NCI-H1105 treated with DMSO at 0.1 percent for 48 hours (cell line): ENCODE data around the gene FAM110A.
"Not testable (repeated sequence)": the region's sequence is repeated elsewhere in the genome, so short reads cannot be mapped to it uniquely, and the experiment has no call there.

Experiments used
- DNase-seq: peaks from one replicate; lab custom pipeline; 2025; lab: John Stamatoyannopoulos, UW

Gene FAM110A

GRCh38 chr20:844473-845225 is 11.1 kb downstream of the FAM110A start:
- peak; percentile 93 for DNase-seq

GRCh38 chr20:845226-845868 is 11.8 kb downstream of the FAM110A start:
- DNase-seq, result no peak

- DNase-seq, result no peak
Measured at GRCh38 chr20:845941-846893, 12.7 kb downstream of the FAM110A start.

DNA sequence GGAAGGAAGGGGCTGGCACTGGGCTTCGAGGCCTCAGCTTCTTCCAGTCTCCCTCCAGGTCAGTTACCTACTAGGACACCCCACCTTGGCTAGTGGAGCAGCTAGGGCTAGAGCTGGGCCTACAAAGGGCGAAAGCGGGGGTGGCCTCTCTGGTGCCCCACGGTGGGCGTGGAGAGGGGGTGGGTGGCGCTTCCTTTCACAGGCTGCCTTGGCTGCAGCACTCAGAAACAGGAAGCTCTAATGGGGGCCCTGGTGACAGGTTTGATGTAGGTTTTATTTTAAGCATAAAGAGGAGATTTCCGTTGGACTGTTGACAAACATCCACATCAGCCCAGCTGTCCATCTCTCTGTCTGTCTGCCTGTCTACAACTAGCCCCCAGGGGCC is 13.4 kb downstream of the FAM110A start:
- DNase-seq, result no peak

- DNase-seq, result no peak
Measured at GRCh38 chr20:848193-848592, 14.7 kb downstream of the FAM110A start.

- DNase-seq, result not testable (repeated sequence)
Measured at GRCh38 chr20:848731-849130, 15.2 kb downstream of the FAM110A start.

DNA sequence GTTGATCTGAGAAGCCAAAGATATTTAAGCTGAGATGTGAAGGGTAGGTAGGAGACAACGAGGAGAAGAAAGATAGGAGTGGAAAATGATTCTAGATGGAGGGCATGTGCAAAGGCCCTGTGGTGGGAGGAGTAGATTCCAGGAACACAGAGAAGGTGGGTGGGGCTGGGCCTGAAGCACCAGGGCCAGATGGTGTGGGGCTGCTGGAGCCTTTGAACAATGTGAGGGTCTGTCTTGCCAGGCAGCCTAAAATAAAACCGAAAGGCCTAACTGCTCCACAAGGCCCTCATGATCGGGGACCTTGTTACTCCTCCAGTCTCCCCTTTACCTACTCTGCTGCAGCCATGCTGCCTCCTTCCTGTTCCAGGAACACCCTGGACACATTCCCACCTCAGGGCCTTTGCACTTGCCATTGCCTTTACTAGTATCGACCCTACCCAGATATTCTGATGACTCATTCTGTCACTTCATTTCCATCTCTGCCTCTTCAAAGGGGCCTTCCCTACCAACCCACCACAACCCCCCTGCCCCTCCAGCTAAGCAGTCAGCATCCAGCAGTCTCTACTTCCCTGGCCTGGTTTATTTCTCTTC is 20.0 kb downstream of the FAM110A start:
- DNase-seq, result no peak

DNA sequence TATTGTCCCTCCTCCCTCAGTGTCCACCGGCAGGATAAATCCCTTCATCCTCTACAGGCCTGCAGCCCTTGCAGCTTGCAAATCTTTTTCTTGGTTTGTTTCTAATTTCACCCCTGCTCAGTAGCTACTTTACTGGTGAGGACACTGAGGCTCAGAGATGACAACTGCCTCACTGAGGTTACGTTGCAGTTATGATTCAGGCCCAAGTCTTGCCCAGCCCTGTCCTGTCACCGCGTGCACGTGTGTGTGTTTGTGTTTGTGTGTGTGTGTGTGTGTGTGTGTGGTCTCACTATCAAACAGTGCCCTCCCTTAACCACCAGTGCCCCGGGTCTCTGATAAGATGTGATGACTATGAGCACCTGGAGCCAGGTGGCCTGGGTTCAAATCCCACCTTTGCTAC is 21.1 kb downstream of the FAM110A start:
- no peak for DNase-seq

- DNase-seq, result no peak
Measured at GRCh38 chr20:855466-856360, 22.2 kb downstream of the FAM110A start.

GRCh38 chr20:856361-856775 is 22.9 kb downstream of the FAM110A start:
- no peak for DNase-seq

DNA sequence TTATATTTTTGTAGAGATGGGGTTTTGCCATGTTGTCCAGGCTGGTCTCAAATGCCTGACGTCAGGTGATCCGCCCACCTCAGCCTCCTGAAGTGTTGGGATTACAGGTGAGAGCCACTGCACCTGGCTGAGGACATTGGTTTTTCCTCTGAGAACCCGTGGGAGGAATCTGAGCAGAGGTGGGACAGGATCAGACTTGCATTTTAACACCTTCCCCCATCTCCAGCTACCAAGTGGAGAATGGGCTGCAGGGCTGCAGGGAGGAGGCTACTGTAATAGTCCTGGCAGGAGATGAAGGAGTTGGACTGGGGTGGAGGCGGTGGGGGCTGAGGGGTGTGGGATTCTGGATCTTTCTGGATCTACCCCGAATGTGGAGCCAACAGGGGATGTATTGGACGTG is 24.5 kb downstream of the FAM110A start:
- DNase-seq, result no peak

- no peak for DNase-seq
Measured at GRCh38 chr20:859751-860231, 26.3 kb downstream of the FAM110A start.

- DNase-seq, result no peak
Measured at GRCh38 chr20:860891-861290, 27.4 kb downstream of the FAM110A start.

- no peak for DNase-seq
Measured at GRCh38 chr20:865440-865839, 31.9 kb downstream of the FAM110A start.

DNA sequence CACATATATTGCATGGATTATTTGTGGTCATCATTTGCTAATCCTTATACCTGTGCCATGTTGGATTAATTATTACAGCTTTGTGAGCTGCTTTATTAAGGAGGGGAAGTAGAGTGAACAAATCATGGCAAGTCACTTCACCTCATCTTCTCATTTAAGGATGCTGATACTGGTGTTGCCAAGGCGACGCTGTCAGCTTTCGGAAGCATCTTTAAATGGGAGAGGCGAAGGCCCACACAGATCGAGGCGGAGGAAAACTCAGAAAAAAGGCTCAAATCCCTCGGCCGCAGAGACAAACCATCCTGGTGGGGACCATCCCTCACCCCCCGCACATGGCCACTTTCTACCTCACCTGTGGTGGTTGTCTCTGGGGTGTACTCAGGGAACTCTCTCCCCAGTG is 34.8 kb downstream of the FAM110A start:
- DNase-seq, result no peak

GRCh38 chr20:869606-870005 is 36.1 kb downstream of the FAM110A start:
- no peak for DNase-seq

DNA sequence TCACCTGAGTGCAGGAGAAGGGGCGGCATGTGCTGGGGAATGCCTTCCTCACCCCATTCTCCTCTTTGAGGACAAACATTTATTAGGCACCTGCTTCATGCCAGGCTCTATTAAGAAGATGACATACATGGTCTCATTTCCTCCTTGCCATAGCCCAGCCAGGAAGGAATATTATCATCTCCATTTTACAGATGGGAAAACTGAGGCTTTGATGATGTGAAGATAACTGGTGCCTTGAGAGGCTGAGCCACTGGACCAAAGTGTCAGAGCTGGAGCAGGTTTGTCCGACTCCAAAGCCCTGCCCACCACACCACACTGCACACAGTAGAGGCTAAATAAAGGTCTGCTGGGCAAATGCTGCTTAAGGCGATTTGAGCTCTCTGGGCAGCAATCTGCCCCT is 37.2 kb downstream of the FAM110A start:
- DNase-seq, result no peak

DNA sequence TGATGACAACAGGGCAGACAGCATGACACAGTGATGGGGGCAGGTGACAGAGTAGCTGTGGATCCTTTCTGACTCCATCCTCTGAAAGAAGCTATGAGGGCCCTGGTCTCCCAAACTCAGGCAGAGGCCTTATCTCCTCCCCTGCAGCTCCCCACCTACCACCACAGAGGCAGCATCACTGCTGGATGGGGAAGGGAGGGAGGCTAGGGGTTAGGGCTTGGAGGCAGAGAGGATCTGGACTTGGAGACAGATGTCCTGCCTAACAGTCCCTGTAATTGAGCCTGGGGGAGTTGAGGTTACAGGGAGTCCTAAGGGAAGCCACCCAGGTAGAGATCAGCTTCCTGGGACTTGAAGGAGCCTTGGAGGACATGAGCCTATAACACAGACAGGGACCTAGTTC is 37.9 kb downstream of the FAM110A start:
- no peak for DNase-seq

GRCh38 chr20:871948-872347 is 38.4 kb downstream of the FAM110A start:
- DNase-seq, result no peak

DNA sequence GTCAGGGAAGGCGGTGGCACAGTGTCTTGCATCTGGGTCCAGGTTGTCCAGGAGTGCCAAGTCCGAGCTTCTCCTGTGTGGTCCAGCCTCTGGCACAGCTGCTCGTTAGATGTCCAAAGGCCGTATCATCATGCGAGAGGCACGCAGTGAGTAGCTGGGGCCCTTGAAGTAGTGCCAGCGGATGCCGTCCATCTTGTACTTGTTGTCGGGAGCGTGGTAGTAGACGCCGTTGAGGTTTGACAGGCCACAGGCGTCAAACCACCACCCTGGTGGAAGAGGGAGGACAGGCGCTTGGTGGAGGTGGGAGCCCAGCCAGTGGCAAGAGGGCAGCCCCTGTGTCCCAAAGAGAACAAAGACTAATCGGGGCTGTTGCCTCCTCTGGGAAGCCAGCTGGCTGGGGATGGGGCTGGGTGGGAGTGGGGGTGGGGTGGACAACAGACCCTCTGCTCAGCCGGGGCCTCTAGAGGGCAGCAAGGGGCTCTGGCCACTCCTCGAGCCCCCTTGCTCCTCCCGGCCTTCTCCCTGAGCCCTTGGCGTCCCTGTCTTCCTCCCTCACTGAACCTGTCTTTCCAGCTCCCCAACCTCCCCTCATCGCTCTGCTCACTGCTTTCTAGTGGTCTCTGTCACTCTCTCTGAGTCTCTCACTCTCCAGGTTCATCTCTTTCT is 39.5 kb downstream of the FAM110A start:
- DNase-seq, result no peak
